GM21367 (cell line): ENCODE results near the gene PURA.
A peak's percentile ranks its signal among the peaks of the same experiment; 100 is the strongest.

ENCODE experiments used
- ATAC-seq: cut with Tn5 transposase; IDR thresholded peaks from one replicate; pipeline ENCODE4 v1.9.1; 2021; ENCODE audit not compliant: unreplicated experiment

Gene PURA

GRCh38 chr5:140109759-140110645 lies 3.9 kb upstream of the PURA start:
- no peak for ATAC-seq

GRCh38 chr5:140110646-140110957 lies 3.3 kb upstream of the PURA start:
- ATAC-seq = no peak

- ATAC-seq = no peak
Observed at GRCh38 chr5:140111011-140111858, 2.7 kb upstream of the PURA start.

GRCh38 chr5:140111859-140112551 lies 1.9 kb upstream of the PURA start:
- ATAC-seq = no peak

- ATAC-seq = no peak
Observed at GRCh38 chr5:140112685-140113179, 1.2 kb upstream of the PURA start.

- ATAC-seq = no peak
Observed at GRCh38 chr5:140113180-140113698, 670 bp upstream of the PURA start.

- ATAC-seq = peak; percentile 30
Observed at GRCh38 chr5:140114341-140115185, 654 bp downstream of the PURA start.

GRCh38 chr5:140115186-140115500 lies 1.2 kb downstream of the PURA start:
- no peak for ATAC-seq

- no peak for ATAC-seq
Observed at GRCh38 chr5:140116716-140117115, 2.8 kb downstream of the PURA start.

- no peak for ATAC-seq
Observed at GRCh38 chr5:140117523-140117922, 3.6 kb downstream of the PURA start.

GRCh38 chr5:140118302-140118936 lies 4.5 kb downstream of the PURA start:
- ATAC-seq = no peak

- no peak for ATAC-seq
Observed at GRCh38 chr5:140125637-140126036, 11.7 kb downstream of the PURA start, which contains the start of gene IGIP. Gene IGIP, plus strand, starts transcription at chr5:140125937. Its CDS starts 2,540 bp downstream, at chr5:140128477.

GRCh38 chr5:140126315-140127012 lies 12.6 kb downstream of the PURA start:
- ATAC-seq = no peak

- no peak for ATAC-seq
Observed at GRCh38 chr5:140128376-140128775, 14.5 kb downstream of the PURA start.

GRCh38 chr5:140130949-140131733 lies 17.2 kb downstream of the PURA start:
- ATAC-seq = no peak

- no peak for ATAC-seq
Observed at GRCh38 chr5:140131967-140132409, 18.1 kb downstream of the PURA start.

- ATAC-seq = no peak
Observed at GRCh38 chr5:140133514-140134167, 19.7 kb downstream of the PURA start.
